NCI-H82 (cell line): Measurements from ENCODE around the gene HOXB5.

Experiments
- DNase-seq: peaks from one replicate; lab custom pipeline; 2025; lab: John Stamatoyannopoulos, UW

Gene HOXB5

DNA sequence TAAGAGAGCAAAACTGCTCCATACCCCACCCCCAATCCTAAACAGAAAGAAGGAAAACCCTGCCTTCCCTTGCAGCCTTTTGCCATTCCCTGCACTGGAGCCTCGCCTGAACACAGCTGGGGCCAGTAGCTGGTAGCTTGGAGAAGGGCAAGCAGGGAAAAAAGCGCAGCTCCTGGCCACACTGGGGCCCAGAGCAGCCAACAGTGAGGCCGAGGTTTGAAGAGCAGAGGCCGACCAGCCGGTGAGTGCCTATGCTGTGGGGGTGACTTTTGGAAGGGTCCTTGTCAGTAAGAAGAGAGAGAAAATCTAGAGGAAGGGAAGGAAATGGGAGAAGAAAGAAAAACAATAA, 35.8 kb upstream of the HOXB5 start:
- DNase-seq, result no peak

DNA sequence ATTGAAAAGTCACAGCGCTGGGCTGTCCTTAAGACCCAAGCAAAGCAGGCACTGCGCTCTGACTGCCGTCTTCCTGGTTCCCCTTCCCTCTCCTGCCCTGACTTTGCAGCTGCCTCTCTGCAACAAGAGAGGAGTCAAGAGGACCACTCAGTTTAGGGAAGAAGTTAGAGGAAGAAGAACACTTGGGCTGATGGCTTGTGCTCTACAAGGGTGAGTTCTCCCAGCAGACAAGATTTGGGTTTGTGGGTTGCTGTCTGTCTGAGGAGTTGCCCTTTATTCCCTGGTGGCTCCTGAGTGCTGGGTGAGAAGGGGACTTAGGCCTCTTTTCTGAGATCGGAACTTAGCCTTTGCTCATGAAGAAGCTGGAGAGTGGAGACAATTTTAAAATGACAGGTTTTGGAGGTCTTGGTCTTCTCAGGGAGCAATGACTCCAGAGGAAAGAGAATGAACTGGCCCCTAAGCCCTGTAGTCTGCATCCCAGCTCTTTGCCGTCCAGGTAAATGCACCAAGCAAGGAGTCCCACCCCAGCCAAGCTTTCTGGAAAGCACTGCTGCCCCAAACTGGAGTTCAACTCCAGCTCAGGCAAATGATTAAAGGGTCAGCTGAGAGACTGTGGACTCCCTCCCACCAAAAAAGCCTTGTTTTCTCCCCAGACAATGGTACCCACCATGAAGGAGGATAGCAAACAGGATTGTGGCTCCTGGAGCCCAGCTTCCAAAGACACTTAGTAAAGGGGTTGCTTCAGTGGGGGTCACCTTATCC, 35.3 kb upstream of the HOXB5 start:
- DNase-seq, result no peak

DNA sequence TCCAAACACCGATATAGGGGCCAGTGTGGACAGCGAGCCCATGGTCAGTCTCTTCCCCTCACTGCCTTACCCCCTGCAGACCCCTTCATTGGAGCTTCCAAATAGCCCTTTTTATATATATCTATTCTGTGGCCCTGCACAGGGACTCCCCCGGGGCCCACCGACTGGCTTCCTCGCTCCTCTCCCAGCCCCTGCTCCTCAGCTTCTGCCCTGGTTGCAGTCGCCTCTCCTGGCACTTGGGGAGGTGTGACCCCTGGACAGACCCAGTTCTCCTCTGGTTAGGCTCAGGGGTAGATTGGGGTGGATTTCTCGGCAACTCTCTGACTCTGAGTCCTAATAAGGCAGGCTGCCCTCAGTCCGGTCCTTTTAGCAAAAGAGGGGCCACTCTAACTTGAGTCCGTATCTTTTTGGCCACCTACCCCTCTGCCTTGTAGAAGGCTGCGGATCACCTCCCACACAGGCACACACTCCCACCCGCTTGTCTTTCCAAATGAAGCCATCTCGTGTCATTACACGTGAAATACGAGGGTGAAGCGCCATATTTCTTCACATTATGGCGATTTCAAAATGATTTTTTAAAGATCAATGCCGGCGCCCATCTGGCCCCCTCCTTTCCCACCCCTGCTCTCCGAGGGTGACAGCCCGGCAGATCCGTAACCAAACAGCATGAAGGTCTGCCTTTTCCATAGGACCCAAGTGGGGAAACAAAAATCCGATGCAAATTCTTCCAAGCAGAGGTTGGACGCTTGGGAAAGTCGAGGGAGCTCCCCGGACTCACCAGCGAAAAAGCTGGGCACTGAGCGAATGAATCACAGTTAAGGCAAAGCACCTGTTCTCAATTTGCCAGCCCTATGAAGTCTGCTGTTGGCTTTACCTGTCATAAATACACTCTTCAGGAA, 34.3 kb upstream of the HOXB5 start:
- DNase-seq, result no peak

DNA sequence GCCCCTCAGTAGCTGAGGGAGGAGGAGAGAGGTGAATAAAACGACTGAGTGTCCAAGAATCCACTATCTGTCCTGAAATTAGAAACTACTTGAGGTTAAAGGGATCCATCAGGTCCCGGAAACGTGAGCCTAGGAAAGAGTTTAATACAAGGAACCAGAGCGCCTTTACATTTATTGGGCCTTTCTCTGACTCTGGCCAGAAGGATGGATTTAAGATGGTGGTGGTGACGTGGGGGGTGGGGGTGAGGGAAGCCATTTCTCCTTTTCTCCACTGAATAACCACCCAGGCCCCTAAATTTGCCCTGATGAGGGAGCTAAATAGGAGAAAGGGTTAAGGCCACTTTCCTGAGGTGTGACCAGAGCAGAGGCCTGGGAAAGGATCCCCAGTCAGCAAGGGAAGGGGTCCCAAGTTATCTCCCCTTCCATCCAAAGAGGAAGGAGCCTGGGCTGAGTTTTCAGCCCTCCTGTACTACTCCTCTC, 33.6 kb upstream of the HOXB5 start:
- DNase-seq, result no peak

DNA sequence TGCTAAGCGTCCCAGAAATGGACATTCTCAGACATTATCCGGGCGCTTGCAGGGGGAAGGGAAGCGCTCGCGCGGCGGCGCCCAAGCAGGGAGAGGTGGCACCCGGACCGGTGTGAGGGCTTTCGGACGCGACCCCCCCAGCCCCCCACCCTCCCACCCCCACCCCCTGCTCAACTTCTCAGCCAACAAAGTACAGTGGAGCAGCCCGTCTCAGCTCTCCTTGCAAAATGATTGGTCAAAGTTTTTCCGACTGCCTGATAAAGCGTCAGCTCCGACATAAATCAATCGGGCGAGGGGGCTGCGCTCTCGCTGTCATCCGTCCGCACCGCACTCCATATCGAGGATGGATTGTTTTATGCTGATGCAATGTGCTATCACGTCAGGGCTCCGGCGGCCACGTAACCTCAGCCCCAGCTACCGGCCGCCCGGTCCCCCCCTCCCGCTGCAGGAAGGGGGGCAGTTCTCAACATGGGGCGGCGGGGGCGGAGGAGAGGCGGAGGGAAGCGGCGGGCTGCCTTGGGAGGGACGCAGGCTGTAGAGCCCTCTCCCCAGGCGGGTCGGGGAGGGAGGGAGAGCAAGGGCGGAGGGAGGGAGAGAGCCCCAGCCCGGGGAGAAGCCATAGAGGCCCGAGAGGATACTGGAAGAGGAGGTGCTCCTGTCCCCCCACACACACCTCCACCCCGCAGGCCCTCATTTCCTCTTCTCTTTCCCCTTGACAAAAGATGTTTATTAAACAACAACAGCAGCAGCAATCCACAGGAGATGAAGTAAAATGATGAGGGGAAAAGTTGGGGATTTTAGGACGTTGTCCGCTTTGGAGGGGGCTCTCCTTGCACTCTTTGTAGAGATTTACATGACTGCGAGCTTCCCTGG, 32.9 kb upstream of the HOXB5 start, which contains the start of gene HOXB9:
HOXB9 (minus strand) TSS at position 114 of the 873 bp plus-strand sequence; CDS start at position 25, 89 bp downstream.
- peak; percentile 17 for DNase-seq

DNA sequence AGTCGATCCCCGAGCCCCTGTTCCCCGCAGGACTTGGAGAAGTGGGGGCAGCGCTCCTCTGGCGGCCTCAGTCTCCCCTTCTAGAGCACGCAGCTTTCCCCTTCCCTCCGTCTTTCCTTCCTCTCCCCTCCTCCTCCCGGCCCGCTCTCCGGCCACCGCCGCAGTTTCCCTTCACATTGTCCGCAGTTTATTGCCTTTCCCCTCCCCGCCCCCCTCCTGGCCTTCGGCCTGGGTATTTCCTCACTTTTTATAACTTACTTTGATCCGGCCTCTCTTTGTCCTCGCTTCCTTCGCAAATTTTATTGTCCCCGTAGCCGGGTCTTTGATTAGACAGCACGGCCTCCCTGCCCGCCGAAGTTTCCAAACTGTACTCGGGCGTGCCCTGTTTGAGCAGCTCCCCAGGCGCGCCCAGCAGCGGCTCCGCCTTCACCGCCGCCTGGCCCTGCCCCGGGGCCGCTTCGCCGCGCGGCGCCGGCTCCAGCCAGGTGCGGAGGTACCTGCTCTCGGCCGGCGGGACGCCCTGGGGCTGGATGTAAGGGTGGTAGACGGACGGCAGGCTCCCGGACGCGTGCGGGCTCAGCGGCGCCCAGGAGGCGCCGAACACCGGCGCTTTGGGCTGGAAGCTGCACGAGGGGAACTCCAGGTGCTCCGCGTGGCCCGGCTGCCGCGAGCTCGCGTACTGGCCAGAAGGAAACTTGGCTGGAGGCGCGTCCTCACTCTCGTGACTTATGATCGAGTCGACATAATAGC, 32.1 kb upstream of the HOXB5 start:
- no peak for DNase-seq

DNA sequence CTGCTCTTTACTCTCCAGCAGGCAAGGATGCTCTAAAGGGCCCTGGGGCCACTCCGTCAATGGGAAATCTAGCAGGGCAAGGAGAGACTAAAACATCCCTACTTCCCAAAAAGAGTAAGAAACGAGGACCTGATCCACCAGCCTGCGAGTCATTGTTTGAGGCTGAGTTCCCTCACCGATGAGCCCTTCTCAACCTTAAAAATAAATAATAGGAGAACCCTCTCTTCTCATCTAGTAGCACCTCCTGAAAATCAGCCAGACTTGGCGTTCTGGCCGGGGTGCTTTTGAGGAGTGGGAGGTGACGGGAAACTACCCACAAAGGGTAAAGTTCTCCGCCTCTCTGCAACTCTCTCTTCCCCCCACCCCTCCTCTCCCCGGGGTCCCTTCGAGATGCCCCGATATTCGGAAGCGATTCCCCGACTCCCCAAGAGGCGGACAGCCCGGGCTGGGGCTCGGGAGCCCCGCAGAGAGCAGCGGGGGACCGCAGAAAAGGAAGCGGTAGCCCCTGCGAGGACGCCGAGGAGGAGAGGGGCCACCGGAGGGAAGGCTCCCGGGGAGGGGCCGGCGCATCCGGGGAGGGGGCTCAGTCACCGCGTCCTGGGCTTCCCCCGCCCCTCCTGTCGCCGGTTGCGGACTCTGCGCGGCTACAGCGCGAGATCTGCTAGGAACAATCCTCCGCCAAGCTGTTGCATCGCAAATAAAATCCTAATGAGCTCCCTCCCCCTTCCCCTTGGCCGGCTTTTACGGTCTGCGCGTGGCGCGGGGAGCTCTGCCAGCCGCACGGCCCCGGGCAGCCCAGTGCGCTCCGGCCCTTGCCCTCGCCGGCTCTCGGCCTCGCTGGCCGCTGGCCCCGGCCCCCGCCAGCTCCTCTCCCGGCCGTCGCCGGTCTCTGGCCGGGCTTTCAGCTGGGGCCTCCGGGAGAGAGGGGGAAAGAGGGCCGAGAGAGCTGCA, 31.2 kb upstream of the HOXB5 start:
- DNase-seq, result peak; percentile 67

DNA sequence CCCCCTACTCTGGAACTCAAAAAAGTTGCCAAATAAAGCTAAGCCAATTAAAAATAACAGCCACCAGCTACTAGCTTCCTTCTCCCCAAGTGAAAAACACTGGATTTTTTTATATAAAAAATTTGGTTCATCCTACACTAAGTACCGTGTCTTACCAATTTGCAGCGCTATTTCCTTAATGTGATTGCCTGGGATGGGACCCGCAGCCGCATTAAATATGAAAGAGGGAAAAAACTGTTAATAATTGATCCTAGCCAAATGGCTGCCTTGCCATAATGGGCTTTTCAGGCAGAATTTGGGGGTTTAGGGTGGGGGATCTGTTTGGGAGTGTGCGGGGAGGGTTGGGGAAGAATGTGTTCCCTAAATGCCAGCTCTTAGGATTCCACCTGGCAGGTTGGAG, 30.5 kb upstream of the HOXB5 start:
- DNase-seq, result no peak

DNA sequence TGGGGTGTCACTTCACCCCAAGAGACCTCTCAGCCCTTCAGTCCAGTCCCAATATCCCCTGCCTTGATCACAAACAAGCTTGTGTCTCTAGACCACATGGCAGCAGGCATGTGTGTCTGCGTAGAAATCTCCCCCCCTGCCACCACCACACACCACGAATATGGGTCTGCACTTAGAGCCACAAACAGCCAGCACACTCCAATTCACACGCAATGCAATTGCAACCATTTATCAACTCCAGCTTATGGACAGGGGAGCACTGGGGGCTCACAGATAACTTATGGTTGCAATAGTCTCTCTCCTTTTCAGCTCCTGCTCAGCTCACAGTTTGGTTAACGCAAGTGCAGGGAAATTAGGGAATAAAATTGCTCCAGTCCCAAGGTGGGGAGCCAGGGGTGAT, 30.0 kb upstream of the HOXB5 start:
- no peak for DNase-seq

DNA sequence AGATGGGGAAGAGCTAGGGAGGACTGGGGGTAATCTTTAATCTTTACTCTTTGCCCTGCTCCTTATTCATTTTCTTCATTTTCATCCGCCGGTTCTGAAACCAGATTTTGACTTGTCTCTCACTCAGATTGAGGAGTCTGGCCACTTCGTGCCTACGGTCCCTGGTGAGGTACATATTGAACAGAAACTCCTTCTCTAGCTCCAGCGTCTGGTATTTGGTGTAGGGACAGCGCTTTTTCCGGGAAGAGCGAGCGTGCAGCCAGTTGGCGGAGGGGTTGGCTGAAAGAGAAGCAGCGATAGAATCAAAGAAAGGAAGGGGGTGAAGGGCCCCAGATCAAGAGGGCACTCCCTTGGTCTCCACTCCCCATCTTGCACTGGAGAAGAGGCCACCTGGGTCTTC, 29.3 kb upstream of the HOXB5 start:
- no peak for DNase-seq

DNA sequence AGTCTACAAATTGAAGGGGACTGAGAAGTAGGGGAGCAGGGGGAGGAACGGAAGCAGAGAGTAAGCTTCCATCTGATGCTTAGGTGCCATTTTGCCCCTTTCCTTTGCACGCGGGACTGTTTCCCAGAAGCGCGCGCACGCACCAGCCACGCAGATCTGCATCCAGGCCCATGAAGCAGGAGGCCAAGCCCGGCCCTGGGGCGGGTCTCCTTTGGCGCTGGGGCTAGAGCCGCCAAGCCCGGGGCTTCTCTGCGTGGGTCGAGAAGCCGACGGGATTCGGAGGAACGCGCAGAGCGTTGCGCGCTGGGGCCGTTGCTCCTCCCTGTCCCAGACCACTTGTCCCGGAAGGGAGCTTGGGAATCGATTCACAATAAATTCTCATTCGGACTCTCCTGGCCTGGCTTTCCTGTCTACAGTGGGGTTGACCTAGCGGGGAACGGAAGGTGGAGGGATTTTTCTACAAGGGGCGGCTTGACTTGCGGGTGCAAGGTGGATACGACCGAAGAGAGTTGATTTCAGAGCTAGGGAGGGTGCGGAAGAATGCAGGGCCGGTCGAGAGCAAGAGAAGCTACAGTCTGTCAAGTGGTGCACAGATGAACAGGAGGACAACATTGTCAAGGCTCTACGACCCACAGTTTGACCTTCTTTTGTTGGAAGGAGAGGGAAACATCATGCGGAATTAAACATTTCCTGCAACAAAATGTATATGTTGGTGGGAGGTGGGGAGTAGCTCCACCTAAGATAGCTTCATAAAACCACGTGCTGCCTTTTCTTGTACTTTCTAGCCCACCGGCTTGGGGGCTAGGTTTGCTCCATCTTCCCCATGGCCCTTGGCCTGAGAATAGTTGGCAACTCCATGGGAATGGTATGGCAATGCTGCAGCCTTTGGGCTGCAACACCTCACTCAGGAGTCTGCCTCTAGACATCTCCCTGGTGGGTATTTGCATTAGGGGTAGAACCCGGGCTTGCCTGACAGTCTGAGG, 28.1 kb upstream of the HOXB5 start:
- no peak for DNase-seq

DNA sequence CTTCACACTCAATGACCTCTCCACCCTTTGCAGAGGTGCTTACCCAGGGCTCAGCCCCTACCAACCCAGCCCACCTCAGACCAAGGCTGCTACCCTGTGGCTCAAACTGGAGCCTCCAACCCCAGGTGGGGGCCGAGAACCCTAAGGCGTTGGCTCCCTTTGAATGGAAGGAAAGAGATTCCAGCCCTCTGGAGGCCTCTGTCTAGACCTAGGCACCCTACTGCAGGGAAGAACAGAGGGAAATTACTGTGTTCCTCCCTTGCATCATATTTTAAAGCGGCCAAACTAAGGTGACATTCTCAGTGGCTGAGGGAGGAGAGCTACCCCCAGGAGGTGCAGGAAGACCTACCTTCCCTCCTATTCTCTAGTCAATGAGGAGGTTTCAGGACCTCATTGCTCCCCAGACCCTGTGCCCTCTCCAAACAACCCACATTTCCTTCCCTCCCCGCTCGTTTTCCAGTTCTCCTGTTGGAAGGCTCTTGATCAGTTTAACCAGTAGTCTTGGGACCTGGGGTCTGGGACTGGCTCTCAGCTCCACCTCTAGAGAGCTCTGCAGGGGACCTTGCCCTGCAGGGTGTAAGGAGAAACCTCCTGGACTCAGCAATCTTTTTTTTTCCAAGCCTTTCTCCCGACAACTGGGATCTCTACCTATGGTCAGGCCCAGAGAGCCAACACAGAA, 27.0 kb upstream of the HOXB5 start:
- DNase-seq, result no peak

DNA sequence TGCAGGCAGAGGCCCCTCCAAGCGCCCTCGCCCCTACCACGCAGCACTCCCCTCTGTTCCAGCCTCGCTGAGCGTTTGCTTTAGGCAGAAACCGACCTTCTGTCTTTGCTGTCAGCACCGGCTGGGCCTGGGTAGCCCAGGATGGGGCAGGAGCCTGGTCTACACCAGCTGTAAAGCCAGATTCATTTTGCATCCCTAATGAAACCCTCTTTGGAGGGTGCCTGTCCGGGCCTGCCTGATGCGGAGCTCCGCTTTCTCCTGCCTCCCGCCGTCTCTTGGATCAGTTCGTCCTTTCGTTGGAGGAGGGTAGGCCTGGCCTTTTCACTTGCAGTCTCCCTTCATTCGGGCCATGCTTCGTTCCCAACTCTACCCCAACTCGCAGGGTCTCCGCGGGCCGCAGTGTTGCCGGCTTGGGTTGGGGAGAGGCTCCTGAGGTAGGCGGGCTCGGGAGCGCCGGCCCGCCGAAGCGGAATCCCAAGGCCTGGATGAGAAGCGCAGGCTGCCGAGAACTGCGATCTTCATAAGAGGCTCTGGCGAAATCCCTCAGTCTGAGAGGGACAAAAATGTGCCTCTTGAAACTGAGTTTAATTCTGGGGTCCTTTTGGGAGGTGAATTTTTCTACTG, 26.4 kb upstream of the HOXB5 start:
- no peak for DNase-seq

DNA sequence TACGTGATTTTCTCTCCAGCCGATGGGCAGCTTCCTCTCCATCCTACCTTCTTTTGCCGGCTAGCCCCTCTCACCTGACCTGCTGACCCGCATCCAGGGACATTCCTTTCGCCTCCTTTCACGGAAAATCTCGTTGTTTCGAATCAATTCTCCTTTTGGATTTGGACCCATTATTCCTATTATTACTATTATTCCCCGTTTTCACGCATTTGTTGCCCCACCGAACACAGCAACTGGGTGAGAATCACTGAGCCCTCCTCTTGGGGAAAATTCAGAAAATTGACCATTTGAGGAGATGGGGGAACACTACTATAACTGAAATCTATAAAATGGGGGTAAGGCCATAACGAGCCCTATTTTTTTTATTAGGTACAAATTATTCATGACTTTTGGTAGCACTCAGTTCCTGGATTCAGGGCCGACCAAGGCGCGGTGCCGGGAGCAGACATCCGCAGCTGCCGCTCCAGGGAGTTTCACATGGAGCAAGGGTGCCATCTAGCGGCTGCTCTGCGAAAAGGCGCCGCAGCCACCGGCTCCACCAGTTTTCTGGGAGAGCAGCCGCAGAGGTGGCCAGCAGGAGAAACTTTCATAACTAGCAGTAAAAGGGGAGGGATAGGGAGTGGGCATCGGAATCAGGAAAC, 24.8 kb upstream of the HOXB5 start:
- DNase-seq, result peak; percentile 86

DNA sequence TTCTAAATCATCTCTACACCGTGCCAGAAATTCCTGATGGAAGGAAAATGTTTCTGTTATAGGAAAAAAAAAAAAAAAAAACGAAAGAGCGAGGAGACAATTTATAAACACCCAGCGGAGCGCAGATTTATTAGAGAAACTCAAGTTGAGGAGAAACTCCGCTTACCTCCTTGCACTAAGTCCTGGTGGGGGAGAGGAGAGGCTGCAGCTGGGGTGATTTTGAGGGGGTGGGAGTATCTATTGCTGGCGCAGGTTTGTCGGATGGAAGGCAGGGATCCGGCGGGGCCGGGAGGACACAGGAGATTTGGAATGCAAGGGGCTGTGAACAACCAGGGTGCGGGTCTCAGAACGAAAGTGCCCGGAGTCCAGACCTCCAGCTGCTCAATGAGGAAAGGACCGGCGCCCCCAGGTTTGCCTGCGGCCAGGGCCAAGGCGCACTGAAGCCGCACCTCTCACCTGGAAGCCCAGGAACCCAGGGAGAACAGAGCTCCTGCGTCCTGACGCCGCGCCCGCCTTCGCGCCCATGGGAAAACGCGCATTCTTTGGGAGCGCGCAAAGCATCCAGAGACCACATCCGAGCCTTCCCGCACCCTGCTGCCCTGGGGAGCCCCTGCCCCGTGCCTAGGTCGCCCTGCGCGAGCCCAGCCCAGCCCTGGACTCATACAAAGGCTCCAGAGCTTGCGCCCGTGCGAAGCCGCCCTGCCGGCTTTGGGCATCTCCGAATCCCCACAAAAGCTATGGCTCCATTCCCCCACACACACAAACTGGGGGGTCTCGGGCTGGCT, 24.1 kb upstream of the HOXB5 start:
- no peak for DNase-seq

DNA sequence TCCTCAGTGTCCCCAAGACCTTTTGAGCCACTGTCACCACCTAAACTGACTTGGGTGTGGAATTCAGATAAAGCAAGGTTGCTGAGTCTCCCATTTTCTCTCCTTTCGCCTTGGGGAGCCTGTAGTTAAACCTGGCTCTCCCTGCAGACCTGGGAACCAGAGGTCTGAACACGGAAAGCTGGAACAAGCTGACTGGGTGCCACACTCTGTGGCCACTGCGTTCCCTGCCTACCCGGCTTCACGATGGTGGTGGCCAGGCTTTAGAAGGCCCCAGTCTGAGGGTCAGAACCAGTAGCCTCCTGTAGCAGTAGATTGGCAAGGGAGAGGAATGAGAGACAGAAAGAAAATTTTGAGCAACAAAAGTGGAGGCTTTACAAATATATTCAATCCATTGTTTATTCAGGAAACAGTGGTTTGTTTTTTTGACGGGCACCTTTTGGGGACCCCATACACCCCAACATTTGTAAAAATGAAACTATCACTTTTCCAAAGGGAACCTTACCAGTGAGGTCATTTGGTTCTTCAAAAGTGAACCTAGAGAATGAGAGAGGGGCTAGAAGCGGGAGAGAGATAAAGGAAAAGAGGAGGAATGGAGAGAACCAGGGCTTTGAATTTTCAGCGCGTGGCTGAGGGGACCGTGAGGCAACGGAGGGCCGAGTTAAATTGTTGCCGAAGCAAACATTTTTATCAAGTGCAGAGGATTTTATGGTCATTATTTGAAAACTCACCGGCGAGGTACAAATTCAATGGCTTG, 23.3 kb upstream of the HOXB5 start:
- DNase-seq, result no peak
